Liver (tissue), 3 donors: ENCODE results near the gene PPM1J.

Experiments
- EGR1 ChIP-seq, 2 donors: IDR thresholded peaks; 2 replicates each; pipeline ENCODE4 v1.6.1; 2016 to 2018; ENCODE audit warnings: antibody characterized with exemption in 2 of 2, low read depth in 2 of 2
- FOXA1 ChIP-seq: IDR thresholded peaks from 2 replicates; pipeline ENCODE4 v1.6.1; 2016; ENCODE audit warnings: antibody characterized with exemption
- HNF4A ChIP-seq, 2 donors: conservative IDR thresholded peaks; 2 replicates each; pipeline ENCODE4 v1.6.1; 2016; ENCODE audit warnings: antibody characterized with exemption in 2 of 2, mild to moderate bottlenecking in 2 of 2
- NR2F2 ChIP-seq: IDR thresholded peaks from 2 replicates; pipeline ENCODE4 v1.6.1; 2016; ENCODE audit warnings: antibody characterized with exemption
- RAD21 ChIP-seq, 2 donors: IDR thresholded peaks; 2 replicates each; pipeline ENCODE4 v1.6.1; 2016; ENCODE audit warnings: antibody characterized with exemption in 2 of 2, mild to moderate bottlenecking in 2 of 2
- SP1 ChIP-seq: IDR thresholded peaks from 2 replicates; pipeline ENCODE4 v1.6.1; 2018; ENCODE audit warnings: antibody characterized with exemption, mild to moderate bottlenecking
- YY1 ChIP-seq: IDR thresholded peaks from 2 replicates; pipeline ENCODE4 v1.6.1; 2016; ENCODE audit warnings: antibody characterized with exemption, mild to moderate bottlenecking
- TF ChIP-seq, protein P1 (sequence below): fragments of 150-350 bp; IDR thresholded peaks from 2 replicates; pipeline ENCODE4 v1.5.1; 2017; ENCODE audit warnings: improper control_type of control experiment, low read depth, low read length; ENCODE audit not compliant: missing input control
- TF ChIP-seq, protein P2 (sequence below): IDR thresholded peaks from 2 replicates; pipeline ENCODE4 v1.6.1; 2016; ENCODE audit warnings: antibody characterized with exemption, mild to moderate bottlenecking
- TF ChIP-seq, protein P3 (sequence below): IDR thresholded peaks from 2 replicates; pipeline ENCODE4 v1.6.1; 2016; ENCODE audit warnings: antibody characterized with exemption
- donor health status: healthy.
- donor health status: healthy.

DNA sequence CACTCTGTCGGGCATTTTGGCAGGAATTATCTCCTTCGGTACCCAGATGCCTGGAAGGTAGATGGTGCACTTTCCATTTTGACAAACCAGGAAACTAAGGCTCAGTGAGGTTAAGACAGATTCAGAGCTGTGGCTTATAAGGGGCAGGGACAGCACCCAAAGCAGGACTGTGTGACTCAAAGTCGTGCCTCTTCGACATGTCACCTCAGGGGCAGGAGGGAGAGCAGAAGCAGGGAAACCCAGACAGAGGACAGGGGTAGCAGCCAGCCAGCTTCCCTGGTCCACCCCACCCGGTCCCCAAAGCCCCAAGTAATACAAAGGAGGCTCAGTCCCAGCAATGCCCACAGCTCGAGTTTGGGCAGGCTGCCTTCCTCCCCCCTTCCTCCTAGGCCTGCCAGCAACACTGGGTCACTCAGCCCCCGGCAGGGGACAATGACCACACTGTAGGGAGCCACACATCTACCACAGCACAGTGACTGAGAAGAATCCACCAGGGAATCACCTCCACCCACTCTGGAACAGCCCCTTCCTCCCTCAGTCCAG, 10.7 kb downstream of the PPM1J start:
- no peak for TF ChIP-seq RAD21 (IDR thresholded peaks at IDR 0.05)
- TF ChIP-seq, protein P1, sequence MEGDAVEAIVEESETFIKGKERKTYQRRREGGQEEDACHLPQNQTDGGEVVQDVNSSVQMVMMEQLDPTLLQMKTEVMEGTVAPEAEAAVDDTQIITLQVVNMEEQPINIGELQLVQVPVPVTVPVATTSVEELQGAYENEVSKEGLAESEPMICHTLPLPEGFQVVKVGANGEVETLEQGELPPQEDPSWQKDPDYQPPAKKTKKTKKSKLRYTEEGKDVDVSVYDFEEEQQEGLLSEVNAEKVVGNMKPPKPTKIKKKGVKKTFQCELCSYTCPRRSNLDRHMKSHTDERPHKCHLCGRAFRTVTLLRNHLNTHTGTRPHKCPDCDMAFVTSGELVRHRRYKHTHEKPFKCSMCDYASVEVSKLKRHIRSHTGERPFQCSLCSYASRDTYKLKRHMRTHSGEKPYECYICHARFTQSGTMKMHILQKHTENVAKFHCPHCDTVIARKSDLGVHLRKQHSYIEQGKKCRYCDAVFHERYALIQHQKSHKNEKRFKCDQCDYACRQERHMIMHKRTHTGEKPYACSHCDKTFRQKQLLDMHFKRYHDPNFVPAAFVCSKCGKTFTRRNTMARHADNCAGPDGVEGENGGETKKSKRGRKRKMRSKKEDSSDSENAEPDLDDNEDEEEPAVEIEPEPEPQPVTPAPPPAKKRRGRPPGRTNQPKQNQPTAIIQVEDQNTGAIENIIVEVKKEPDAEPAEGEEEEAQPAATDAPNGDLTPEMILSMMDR: no peak
- no peak for TF ChIP-seq HNF4A (conservative IDR thresholded peaks at IDR 0.05)
- TF ChIP-seq, protein P2, sequence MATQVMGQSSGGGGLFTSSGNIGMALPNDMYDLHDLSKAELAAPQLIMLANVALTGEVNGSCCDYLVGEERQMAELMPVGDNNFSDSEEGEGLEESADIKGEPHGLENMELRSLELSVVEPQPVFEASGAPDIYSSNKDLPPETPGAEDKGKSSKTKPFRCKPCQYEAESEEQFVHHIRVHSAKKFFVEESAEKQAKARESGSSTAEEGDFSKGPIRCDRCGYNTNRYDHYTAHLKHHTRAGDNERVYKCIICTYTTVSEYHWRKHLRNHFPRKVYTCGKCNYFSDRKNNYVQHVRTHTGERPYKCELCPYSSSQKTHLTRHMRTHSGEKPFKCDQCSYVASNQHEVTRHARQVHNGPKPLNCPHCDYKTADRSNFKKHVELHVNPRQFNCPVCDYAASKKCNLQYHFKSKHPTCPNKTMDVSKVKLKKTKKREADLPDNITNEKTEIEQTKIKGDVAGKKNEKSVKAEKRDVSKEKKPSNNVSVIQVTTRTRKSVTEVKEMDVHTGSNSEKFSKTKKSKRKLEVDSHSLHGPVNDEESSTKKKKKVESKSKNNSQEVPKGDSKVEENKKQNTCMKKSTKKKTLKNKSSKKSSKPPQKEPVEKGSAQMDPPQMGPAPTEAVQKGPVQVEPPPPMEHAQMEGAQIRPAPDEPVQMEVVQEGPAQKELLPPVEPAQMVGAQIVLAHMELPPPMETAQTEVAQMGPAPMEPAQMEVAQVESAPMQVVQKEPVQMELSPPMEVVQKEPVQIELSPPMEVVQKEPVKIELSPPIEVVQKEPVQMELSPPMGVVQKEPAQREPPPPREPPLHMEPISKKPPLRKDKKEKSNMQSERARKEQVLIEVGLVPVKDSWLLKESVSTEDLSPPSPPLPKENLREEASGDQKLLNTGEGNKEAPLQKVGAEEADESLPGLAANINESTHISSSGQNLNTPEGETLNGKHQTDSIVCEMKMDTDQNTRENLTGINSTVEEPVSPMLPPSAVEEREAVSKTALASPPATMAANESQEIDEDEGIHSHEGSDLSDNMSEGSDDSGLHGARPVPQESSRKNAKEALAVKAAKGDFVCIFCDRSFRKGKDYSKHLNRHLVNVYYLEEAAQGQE: no peak
- no peak for TF ChIP-seq NR2F2
- no peak for TF ChIP-seq FOXA1
- no peak for TF ChIP-seq EGR1 (IDR thresholded peaks at IDR 0.05; ENCODE audit: low read depth in 2 of 2)
- TF ChIP-seq, protein P3, sequence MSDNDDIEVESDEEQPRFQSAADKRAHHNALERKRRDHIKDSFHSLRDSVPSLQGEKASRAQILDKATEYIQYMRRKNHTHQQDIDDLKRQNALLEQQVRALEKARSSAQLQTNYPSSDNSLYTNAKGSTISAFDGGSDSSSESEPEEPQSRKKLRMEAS: no peak
- TF ChIP-seq SP1: no peak
- no peak for TF ChIP-seq YY1
